GM12874 (cell line): Measurements from ENCODE around the gene STK32A.

ENCODE experiments used
- CTCF ChIP-seq: IDR thresholded peaks from 2 replicates; pipeline ENCODE4 v1.5.1; 2011; ENCODE audit warnings: low read depth, mild to moderate bottlenecking, control low read depth, low read length, moderate library complexity; ENCODE audit not compliant: insufficient read depth

Gene STK32A

GRCh38 chr5:147226512-147226911 lies 8.3 kb upstream of the STK32A start:
- no peak for TF ChIP-seq CTCF

- TF ChIP-seq CTCF: no peak
These were observed 494 bp upstream of the STK32A start for GRCh38 chr5:147234239-147234824.

DNA sequence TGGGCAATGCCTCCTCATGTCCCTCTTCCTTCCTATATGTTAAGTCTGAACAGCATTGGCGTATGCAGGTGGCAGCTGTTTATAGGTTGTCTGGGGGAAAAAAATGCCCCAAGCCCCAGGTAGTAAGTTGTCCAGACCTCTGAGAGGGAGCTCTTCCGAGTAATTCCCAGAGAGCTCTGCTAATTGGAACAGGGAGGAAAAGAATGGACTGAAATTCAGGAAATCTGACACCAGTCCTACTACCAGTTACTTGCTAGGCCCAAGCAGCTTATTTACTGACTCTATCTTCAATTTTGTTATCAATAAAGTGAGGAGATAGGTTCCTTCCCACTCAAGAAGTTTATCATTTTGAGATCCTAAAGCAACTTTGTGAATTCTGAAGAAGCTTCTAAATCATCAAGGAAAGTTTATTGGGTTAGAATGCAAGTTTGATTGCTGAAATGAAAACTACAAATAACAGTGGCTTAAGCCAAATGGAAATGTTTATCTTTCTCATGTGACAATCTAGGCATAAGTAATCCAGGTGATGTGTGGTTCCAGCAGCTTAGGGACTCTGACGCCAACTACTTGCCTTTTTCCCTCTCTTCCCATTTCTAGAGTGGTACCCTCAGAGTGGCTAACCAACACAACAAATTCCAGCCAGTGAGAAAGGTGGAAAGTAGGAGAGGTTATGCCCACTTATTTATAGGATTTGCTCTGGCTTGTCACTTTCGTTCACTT lies 5.6 kb downstream of the STK32A start:
- no peak for TF ChIP-seq CTCF

DNA sequence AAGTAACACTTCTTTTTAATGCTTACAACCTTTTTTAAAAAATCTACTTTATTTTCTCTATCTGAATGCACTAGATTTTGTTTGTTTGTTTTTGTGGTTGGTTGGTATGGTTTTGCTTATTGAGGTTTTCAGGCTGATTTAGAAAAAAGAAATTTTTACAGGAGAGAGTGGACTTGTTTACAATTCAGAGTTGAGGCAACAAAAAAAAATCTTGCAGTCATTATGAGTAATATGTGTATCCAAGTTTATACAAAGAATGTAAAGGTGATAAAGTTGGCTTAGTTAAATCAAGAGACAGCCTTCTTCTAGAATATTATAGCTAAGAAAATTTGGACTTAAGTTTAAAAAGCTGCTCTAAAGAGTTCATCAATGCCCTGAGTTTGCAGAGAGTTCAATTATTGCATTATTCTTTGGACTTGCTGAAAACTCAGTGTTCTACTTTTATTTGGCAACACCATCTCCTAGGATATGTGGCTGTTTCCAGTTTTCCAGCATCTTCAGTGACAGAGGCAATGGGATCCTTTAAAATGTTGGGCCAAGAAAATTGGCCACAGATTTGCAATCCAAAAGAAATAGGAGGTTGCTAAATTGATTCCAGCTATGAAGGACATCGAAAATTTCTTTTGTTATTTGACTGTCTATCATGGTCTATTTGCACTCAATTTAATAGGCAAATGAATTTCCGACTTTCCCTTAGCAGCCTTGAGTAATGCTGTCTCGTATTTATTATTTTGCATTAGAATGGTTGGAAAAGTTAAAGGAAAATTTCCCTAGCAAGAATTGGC lies 10.7 kb downstream of the STK32A start:
- no peak for TF ChIP-seq CTCF

GRCh38 chr5:147248561-147248960 lies 13.7 kb downstream of the STK32A start:
- no peak for TF ChIP-seq CTCF

DNA sequence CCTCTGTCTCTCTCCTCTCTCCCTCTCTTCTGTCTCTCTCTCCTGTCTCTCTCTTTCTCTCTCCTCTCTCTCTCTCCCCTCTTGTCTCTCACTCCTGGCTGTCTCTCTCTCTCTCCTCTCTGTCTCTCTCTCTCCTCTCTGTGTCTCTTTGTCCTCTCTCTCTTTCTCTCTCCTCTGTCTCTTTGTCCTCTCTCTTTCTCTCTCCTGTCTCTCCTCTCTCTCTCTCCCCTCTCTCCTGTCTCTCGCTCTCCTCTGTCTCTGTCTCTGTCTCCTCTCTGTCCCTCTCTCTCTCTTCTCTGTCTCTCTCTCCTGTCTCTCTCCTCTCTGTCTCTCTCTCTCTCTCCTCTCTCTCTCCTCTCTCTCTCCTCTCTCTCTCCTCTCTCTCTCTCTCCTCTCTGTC lies 25.0 kb downstream of the STK32A start:
- no peak for TF ChIP-seq CTCF

- no peak for TF ChIP-seq CTCF
These were observed 32.4 kb downstream of the STK32A start for GRCh38 chr5:147267082-147267832.
